ENCODE measurements around the gene PLGRKT.

GRCh38 chr9:5389109-5389732 lies 48.5 kb downstream of the PLGRKT start:
- TF ChIP-seq, protein P1, sequence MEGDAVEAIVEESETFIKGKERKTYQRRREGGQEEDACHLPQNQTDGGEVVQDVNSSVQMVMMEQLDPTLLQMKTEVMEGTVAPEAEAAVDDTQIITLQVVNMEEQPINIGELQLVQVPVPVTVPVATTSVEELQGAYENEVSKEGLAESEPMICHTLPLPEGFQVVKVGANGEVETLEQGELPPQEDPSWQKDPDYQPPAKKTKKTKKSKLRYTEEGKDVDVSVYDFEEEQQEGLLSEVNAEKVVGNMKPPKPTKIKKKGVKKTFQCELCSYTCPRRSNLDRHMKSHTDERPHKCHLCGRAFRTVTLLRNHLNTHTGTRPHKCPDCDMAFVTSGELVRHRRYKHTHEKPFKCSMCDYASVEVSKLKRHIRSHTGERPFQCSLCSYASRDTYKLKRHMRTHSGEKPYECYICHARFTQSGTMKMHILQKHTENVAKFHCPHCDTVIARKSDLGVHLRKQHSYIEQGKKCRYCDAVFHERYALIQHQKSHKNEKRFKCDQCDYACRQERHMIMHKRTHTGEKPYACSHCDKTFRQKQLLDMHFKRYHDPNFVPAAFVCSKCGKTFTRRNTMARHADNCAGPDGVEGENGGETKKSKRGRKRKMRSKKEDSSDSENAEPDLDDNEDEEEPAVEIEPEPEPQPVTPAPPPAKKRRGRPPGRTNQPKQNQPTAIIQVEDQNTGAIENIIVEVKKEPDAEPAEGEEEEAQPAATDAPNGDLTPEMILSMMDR (IDR thresholded peaks at IDR 0.05), result no peak
- no peak for TF ChIP-seq POLR2A (IDR thresholded peaks at IDR 0.05)

All from body of pancreas (tissue), 4 donors.